Trophoblast cell (in vitro differentiated cells and primary cell): Measurements from ENCODE around the gene DOCK10.

Experiments used
- DNase-seq, 2 donors: peaks; one replicate each; pipeline ENCODE4 v3.0.0-alpha.2; 2016
- H2AFZ ChIP-seq: 2 replicates; pipeline ENCODE4 v1.6.1; 2013; ENCODE audit warnings: low read length, moderate library complexity, mild to moderate bottlenecking; ENCODE audit not compliant: insufficient read depth, poor library complexity
- H2AK5ac ChIP-seq: 2 replicates; pipeline ENCODE4 v1.6.1; 2013; ENCODE audit warnings: mild to moderate bottlenecking, low read length
- H2BK120ac ChIP-seq: 2 replicates; pipeline ENCODE4 v1.6.1; 2013; ENCODE audit warnings: low read length, mild to moderate bottlenecking, moderate library complexity; ENCODE audit not compliant: insufficient read depth, poor library complexity
- H2BK12ac ChIP-seq: 2 replicates; pipeline ENCODE4 v1.6.1; 2013; ENCODE audit warnings: mild to moderate bottlenecking, low read length, moderate library complexity
- H2BK5ac ChIP-seq: 2 replicates; pipeline ENCODE4 v1.6.1; 2013; ENCODE audit warnings: low read length, low read depth, moderate library complexity, mild to moderate bottlenecking; ENCODE audit not compliant: poor library complexity
- H3K14ac ChIP-seq: 2 replicates; pipeline ENCODE4 v1.6.1; 2013; ENCODE audit warnings: mild to moderate bottlenecking, low read length
- H3K18ac ChIP-seq: 2 replicates; pipeline ENCODE4 v1.6.1; 2013; ENCODE audit warnings: mild to moderate bottlenecking, low read length
- H3K23ac ChIP-seq: 2 replicates; pipeline ENCODE4 v1.6.1; 2013; ENCODE audit warnings: low read length
- H3K27ac ChIP-seq: 2 replicates; pipeline ENCODE4 v1.5.1; 2013; ENCODE audit warnings: low read depth, mild to moderate bottlenecking, inconsistent platforms, low read length, moderate library complexity
- H3K27me3 ChIP-seq: 2 replicates; pipeline ENCODE4 v1.6.1; 2013; ENCODE audit warnings: inconsistent platforms, mild to moderate bottlenecking, low read length, moderate library complexity; ENCODE audit not compliant: insufficient read depth
- H3K36me3 ChIP-seq, 2 experiments: 1 replicate in 1 of 2; 2 replicates in 1 of 2; pipeline ENCODE4 v1.6.1; 2013; ENCODE audit warnings: low read length in 2 of 2, mild to moderate bottlenecking in 2 of 2, moderate library complexity in 1 of 2; ENCODE audit not compliant: insufficient read depth in 2 of 2, control insufficient read depth in 1 of 2
- H3K4ac ChIP-seq: 2 replicates; pipeline ENCODE4 v1.6.1; 2013; ENCODE audit warnings: low read depth, mild to moderate bottlenecking, low read length, moderate library complexity
- H3K4me1 ChIP-seq, 2 experiments: 1 replicate in 1 of 2; 2 replicates in 1 of 2; pipeline ENCODE4 v1.6.1; 2013; ENCODE audit warnings: low read length in 2 of 2, mild to moderate bottlenecking in 2 of 2, moderate library complexity in 1 of 2; ENCODE audit not compliant: insufficient read depth in 2 of 2, control insufficient read depth in 1 of 2
- H3K4me2 ChIP-seq: 2 replicates; pipeline ENCODE4 v1.6.1; 2013; ENCODE audit warnings: inconsistent platforms, mild to moderate bottlenecking, low read length, moderate library complexity
- H3K4me3 ChIP-seq: 2 replicates; pipeline ENCODE4 v1.5.1; 2013; ENCODE audit warnings: mild to moderate bottlenecking, low read depth, low read length, inconsistent platforms
- H3K79me1 ChIP-seq: one replicate; pipeline ENCODE4 v1.6.1; 2013; ENCODE audit warnings: low read length
- H3K79me2 ChIP-seq: 2 replicates; pipeline ENCODE4 v1.6.1; 2013; ENCODE audit warnings: low read length, mild to moderate bottlenecking; ENCODE audit not compliant: control insufficient read depth, insufficient read depth, poor library complexity
- H3K9ac ChIP-seq: 2 replicates; pipeline ENCODE4 v1.6.1; 2013; ENCODE audit warnings: mild to moderate bottlenecking, low read length
- H3K9me3 ChIP-seq: 2 replicates; pipeline ENCODE4 v1.6.1; 2013; ENCODE audit warnings: low read depth, mild to moderate bottlenecking, control low read depth, inconsistent platforms, low read length; ENCODE audit not compliant: insufficient read depth
- H4K12ac ChIP-seq: 2 replicates; pipeline ENCODE4 v1.6.1; 2013; ENCODE audit warnings: low read depth, mild to moderate bottlenecking, low read length, moderate library complexity
- H4K8ac ChIP-seq: 2 replicates; pipeline ENCODE4 v1.6.1; 2013; ENCODE audit warnings: low read depth, mild to moderate bottlenecking, low read length, moderate library complexity
- H4K91ac ChIP-seq: one replicate; pipeline ENCODE4 v1.6.1; 2013; ENCODE audit warnings: low read depth, mild to moderate bottlenecking, low read length, moderate library complexity
- WGBS: extraction: QIAGEN DNeasy Blood & Tissue Kit; methylation state at CpG from one replicate; pipeline ENCODE4 v1.1.7; 2013; ENCODE audit warnings: missing lambda C conversion rate; ENCODE audit not compliant: insufficient read length, insufficient coverage; ENCODE audit errors: extremely low coverage; 5-methylcytosine and 5-hydroxymethylcytosine counted together

The DOCK10 gene

DNA sequence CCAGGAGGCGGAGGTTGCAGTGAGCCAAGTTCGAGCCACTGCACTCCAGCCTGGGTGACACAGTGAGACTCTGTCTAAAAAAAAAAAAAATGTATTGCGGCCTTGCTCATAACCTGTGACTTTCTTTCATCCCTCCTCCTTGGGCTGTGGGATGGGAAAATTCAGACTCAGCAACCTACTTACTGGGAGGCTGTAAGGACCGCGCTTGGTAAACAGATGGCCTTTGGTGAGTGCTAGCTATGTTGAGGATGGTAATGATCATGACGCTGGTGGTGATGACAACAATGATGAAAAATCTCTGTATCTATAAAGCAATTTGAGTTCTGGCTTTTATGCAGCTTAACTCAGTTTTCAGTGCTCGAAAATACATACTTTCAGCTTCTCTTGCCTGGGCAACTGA lies 261.4 kb downstream of the DOCK10 start:
- no peak overlapping the region for H4K91ac ChIP-seq
- H3K4me1 ChIP-seq = no peaks in the 10 kb centered on the region
- H3K36me3 ChIP-seq = no peaks in the 10 kb centered on the region
- no peak overlapping the region for H3K4ac ChIP-seq
- H3K9me3 ChIP-seq = no peaks in the 10 kb centered on the region
- no CpG with 5 or more reads among the region's 7 CpGs for WGBS
- no peak overlapping the region for H3K4me3 ChIP-seq
- no peak overlapping the region for H3K18ac ChIP-seq
- no peak overlapping the region for H4K12ac ChIP-seq
- no peak for DNase-seq
- no peaks in the 10 kb centered on the region for H3K27me3 ChIP-seq
- no peak overlapping the region for H2BK120ac ChIP-seq
- no peak overlapping the region for H3K9ac ChIP-seq
- H2BK5ac ChIP-seq = no peak overlapping the region
- no peak overlapping the region for H2AK5ac ChIP-seq
- no peak overlapping the region for H4K8ac ChIP-seq
- H3K27ac ChIP-seq = no peak overlapping the region
- H3K4me2 ChIP-seq = no peak overlapping the region
- no peak overlapping the region for H3K23ac ChIP-seq
- no peaks in the 10 kb centered on the region for H3K79me2 ChIP-seq
- H3K14ac ChIP-seq = no peak overlapping the region
- H3K79me1 ChIP-seq = no peaks in the 10 kb centered on the region
- no peak overlapping the region for H2AFZ ChIP-seq
- H2BK12ac ChIP-seq = no peak overlapping the region

- no CpG with 5 or more reads among the region's 2 CpGs for WGBS
- no peak overlapping the region for H3K18ac ChIP-seq
- no peak overlapping the region for H3K4me2 ChIP-seq
- H3K4ac ChIP-seq = no peak overlapping the region
- H4K8ac ChIP-seq = no peak overlapping the region
- H3K79me2 ChIP-seq = no peaks in the 10 kb centered on the region
- no peak overlapping the region for H2BK5ac ChIP-seq
- no peak overlapping the region for H3K23ac ChIP-seq
- no peaks in the 10 kb centered on the region for H3K27me3 ChIP-seq
- no peak overlapping the region for H4K12ac ChIP-seq
- H3K79me1 ChIP-seq = no peaks in the 10 kb centered on the region
- no peak for DNase-seq
- no peak overlapping the region for H3K14ac ChIP-seq
- H3K4me1 ChIP-seq = no peaks in the 10 kb centered on the region
- H2BK12ac ChIP-seq = no peak overlapping the region
- H3K36me3 ChIP-seq = no peaks in the 10 kb centered on the region
- H3K9me3 ChIP-seq = no peaks in the 10 kb centered on the region
- H4K91ac ChIP-seq = no peak overlapping the region
- no peak overlapping the region for H2BK120ac ChIP-seq
- H2AFZ ChIP-seq = no peak overlapping the region
- no peak overlapping the region for H3K9ac ChIP-seq
- H3K4me3 ChIP-seq = no peak overlapping the region
- no peak overlapping the region for H2AK5ac ChIP-seq
- no peak overlapping the region for H3K27ac ChIP-seq
Observed at GRCh38 chr2:224780106-224780505, 262.2 kb downstream of the DOCK10 start.

DNA sequence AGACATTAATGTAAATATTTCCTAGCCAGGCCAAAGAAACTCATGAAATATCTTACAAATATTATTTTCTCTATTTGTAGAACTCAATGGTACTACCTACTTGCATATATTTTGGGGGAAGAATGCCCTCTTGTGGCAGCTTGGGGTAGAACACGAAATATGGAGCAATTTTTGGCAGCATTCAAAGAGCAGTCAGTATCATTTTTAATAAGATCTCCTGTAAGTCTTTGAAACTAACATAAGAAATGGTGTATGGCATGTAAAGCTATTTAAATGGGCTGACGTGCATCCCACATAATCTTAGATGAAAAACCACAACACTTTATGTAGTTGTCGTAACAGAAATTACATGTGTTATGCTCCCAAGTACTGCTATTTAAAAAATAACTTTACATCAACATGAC lies 263.8 kb downstream of the DOCK10 start:
- H3K27ac ChIP-seq = no peak overlapping the region
- no peak overlapping the region for H2BK5ac ChIP-seq
- H3K27me3 ChIP-seq = no peaks in the 10 kb centered on the region
- H4K91ac ChIP-seq = no peak overlapping the region
- H3K4ac ChIP-seq = no peak overlapping the region
- no peaks in the 10 kb centered on the region for H3K79me2 ChIP-seq
- peak; percentile 60 to 85 for DNase-seq
- no peak overlapping the region for H4K12ac ChIP-seq
- no peak overlapping the region for H2AFZ ChIP-seq
- H3K4me2 ChIP-seq = no peak overlapping the region
- H4K8ac ChIP-seq = no peak overlapping the region
- no peak overlapping the region for H3K9ac ChIP-seq
- no peak overlapping the region for H2BK12ac ChIP-seq
- no peaks in the 10 kb centered on the region for H3K79me1 ChIP-seq
- H2AK5ac ChIP-seq = no peak overlapping the region
- no peak overlapping the region for H3K4me3 ChIP-seq
- no peaks in the 10 kb centered on the region for H3K36me3 ChIP-seq
- no peak overlapping the region for H2BK120ac ChIP-seq
- H3K23ac ChIP-seq = no peak overlapping the region
- H3K14ac ChIP-seq = no peak overlapping the region
- H3K18ac ChIP-seq = no peak overlapping the region
- no peaks in the 10 kb centered on the region for H3K4me1 ChIP-seq
- no peaks in the 10 kb centered on the region for H3K9me3 ChIP-seq
- WGBS = no CpG with 5 or more reads among the region's 3 CpGs

DNA sequence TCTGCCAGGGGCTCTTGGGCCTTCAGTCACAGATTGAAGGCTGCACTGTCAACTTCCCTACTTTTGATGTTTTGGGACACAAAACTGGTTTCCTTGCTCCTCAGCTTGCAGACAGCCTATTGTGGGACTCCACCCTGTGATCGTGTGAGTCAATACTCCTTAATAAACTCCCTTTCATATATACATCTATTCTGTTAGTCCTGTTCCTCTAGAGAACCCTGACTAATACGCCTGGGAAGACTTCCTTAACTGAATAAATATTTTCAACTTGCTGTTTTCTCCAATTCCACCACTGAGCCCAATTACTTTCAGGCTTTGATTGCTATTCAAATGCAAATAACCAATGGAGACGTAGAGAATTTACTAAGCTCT lies 264.7 kb downstream of the DOCK10 start:
- DNase-seq = no peak
- Histone ChIP-seq H3K9me3 (no peaks in the 10 kb centered on the region), H2BK5ac (no peak overlapping the region), H3K27ac (no peak overlapping the region), H3K4me2 (no peak overlapping the region), H2BK12ac (no peak overlapping the region), H3K4me3 (no peak overlapping the region), H3K14ac (no peak overlapping the region), H3K4me1 (no peaks in the 10 kb centered on the region), H3K9ac (no peak overlapping the region), H2AFZ (no peak overlapping the region), H2BK120ac (no peak overlapping the region), H3K27me3 (no peaks in the 10 kb centered on the region), H4K8ac (no peak overlapping the region), H3K18ac (no peak overlapping the region), H4K91ac (no peak overlapping the region), H3K36me3 (no peaks in the 10 kb centered on the region), H3K23ac (no peak overlapping the region), H4K12ac (no peak overlapping the region), H2AK5ac (no peak overlapping the region), H3K79me1 (no peaks in the 10 kb centered on the region), H3K79me2 (no peaks in the 10 kb centered on the region), H3K4ac (no peak overlapping the region)
- no CpG with 5 or more reads among the region's 3 CpGs for WGBS
